Kidney tubule cell (primary cell): Measurements from ENCODE around the gene ACTC1.
A peak's percentile ranks its signal among the peaks of the same experiment; 100 is the strongest.
"Not testable (repeated sequence)": the region's sequence is repeated elsewhere in the genome, so short reads cannot be mapped to it uniquely, and the experiment has no call there.

Source experiments
- DNase-seq: peaks from one replicate; pipeline ENCODE4 v3.0.0-alpha.2; 2018; ENCODE audit warnings: low spot score

The ACTC1 gene

GRCh38 chr15:34795267-34796081 is at the start of gene ACTC1:
TSS of gene ACTC1 (minus strand) at chr15:34795549. CDS start at chr15:34794808, 741 bp downstream.
- DNase-seq: peak; percentile 45

GRCh38 chr15:34841262-34841725 is 45.9 kb upstream of the ACTC1 start:
- peak; percentile 15 for DNase-seq

- no peak for DNase-seq
Measured at GRCh38 chr15:34838282-34838681, 42.9 kb upstream of the ACTC1 start.

- DNase-seq: peak; percentile 94
Measured at GRCh38 chr15:34837246-34838016, 42.1 kb upstream of the ACTC1 start.

- DNase-seq: no peak
Measured at GRCh38 chr15:34828145-34828911, 33.0 kb upstream of the ACTC1 start.

GRCh38 chr15:34821831-34822230 is 26.5 kb upstream of the ACTC1 start:
- DNase-seq: no peak

GRCh38 chr15:34820110-34820509 is 24.8 kb upstream of the ACTC1 start:
- no peak for DNase-seq

- no peak for DNase-seq
Measured at GRCh38 chr15:34818526-34818925, 23.2 kb upstream of the ACTC1 start.

GRCh38 chr15:34815836-34816235 is 20.5 kb upstream of the ACTC1 start:
- no peak for DNase-seq

- DNase-seq: no peak
Measured at GRCh38 chr15:34813446-34814190, 18.3 kb upstream of the ACTC1 start.

- DNase-seq: not testable (repeated sequence)
Measured at GRCh38 chr15:34812868-34813365, 17.6 kb upstream of the ACTC1 start.

- DNase-seq: no peak
Measured at GRCh38 chr15:34812369-34812768, 17.0 kb upstream of the ACTC1 start.

- peak; percentile 75 for DNase-seq
Measured at GRCh38 chr15:34810443-34811129, 15.2 kb upstream of the ACTC1 start.

GRCh38 chr15:34809186-34809585 is 13.8 kb upstream of the ACTC1 start:
- DNase-seq: no peak

- DNase-seq: peak; percentile 7
Measured at GRCh38 chr15:34808016-34808415, 12.7 kb upstream of the ACTC1 start.

- not testable (repeated sequence) for DNase-seq
Measured at GRCh38 chr15:34807241-34807640, 11.9 kb upstream of the ACTC1 start.

GRCh38 chr15:34804776-34805175 is 9.4 kb upstream of the ACTC1 start:
- no peak for DNase-seq

- no peak for DNase-seq
Measured at GRCh38 chr15:34804113-34804512, 8.8 kb upstream of the ACTC1 start.

- DNase-seq: peak; percentile 54
Measured at GRCh38 chr15:34802803-34803750, 7.7 kb upstream of the ACTC1 start.

- DNase-seq: no peak
Measured at GRCh38 chr15:34802371-34802770, 7.0 kb upstream of the ACTC1 start.
